CD14-positive monocyte (primary cell): ENCODE results near the gene TMEM214. TPM values are rescaled to one million over a fixed set of nuclear protein-coding genes. Genes with fewer than 3 reads are reported as not detected.
A peak's percentile ranks its signal among the peaks of the same experiment; 100 is the strongest.

Source experiments
- DNase-seq, 3 donors: peaks; one replicate each; pipeline ENCODE4 v3.0.0-alpha.2; 2011 to 2022
- H2AFZ ChIP-seq: 2 replicates; pipeline ENCODE4 v1.6.0; 2012; ENCODE audit warnings: mild to moderate bottlenecking, low read depth, low read length, inconsistent platforms; ENCODE audit not compliant: insufficient read depth, poor library complexity, severe bottlenecking
- H3K27ac ChIP-seq, 2 donors: 1 replicate in 1 of 2; 2 replicates in 1 of 2; pipeline ENCODE4 v1.5.1; 2012 to 2013; ENCODE audit warnings: low read length in 2 of 2, control low read depth in 1 of 2, inconsistent platforms in 1 of 2, low read depth in 1 of 2, mild to moderate bottlenecking in 1 of 2
- H3K27me3 ChIP-seq, 2 donors: one replicate each; pipeline versions ENCODE4 v1.6.0 to v1.6.1; 2011 to 2013; ENCODE audit warnings: low read length in 2 of 2; ENCODE audit not compliant: control insufficient read depth in 2 of 2, insufficient read depth in 2 of 2
- H3K36me3 ChIP-seq, 2 donors: replicated peaks in 1 of 2; 1 replicate in 1 of 2; 2 replicates in 1 of 2; pipeline versions ENCODE4 v1.5.1 to v1.6.1; 2012 to 2013; ENCODE audit warnings: low read length in 2 of 2, control low read depth in 1 of 2, inconsistent platforms in 1 of 2, mild to moderate bottlenecking in 1 of 2; ENCODE audit not compliant: insufficient read depth in 2 of 2, control insufficient read depth in 1 of 2
- H3K4me1 ChIP-seq, 2 donors: 1 replicate in 1 of 2; 2 replicates in 1 of 2; pipeline versions ENCODE4 v1.5.1 to v1.6.1; 2012 to 2013; ENCODE audit warnings: low read length in 2 of 2, control low read depth in 1 of 2, inconsistent platforms in 1 of 2, mild to moderate bottlenecking in 1 of 2, moderate library complexity in 1 of 2; ENCODE audit not compliant: insufficient read depth in 2 of 2, control insufficient read depth in 1 of 2
- H3K4me2 ChIP-seq: replicated peaks from 2 replicates; pipeline ENCODE3; 2012; ENCODE audit warnings: low read length, moderate library complexity, mild to moderate bottlenecking; ENCODE audit not compliant: poor library complexity, severe bottlenecking; ENCODE audit errors: extremely low read depth
- H3K4me3 ChIP-seq, 3 experiments: fragments of 200-600 bp in 1 of 3; sonication (generic) in 1 of 3; replicated peaks in 1 of 3; 1 replicate in 2 of 3; 2 replicates in 1 of 3; pipeline ENCODE4 v1.5.1; 2011 to 2013; ENCODE audit warnings: low read length in 3 of 3, mild to moderate bottlenecking in 3 of 3, control low read depth in 2 of 3, low read depth in 2 of 3, inconsistent platforms in 1 of 3, moderate library complexity in 1 of 3
- H3K79me2 ChIP-seq: 2 replicates; pipeline ENCODE4 v1.6.0; 2012; ENCODE audit warnings: mild to moderate bottlenecking, control low read depth, inconsistent platforms, low read length, moderate library complexity; ENCODE audit not compliant: insufficient read depth
- H3K9ac ChIP-seq: 2 replicates; pipeline ENCODE4 v1.6.0; 2017; ENCODE audit warnings: low read length, mild to moderate bottlenecking; ENCODE audit not compliant: insufficient read depth, poor library complexity, severe bottlenecking
- H3K9me3 ChIP-seq, 2 donors: replicated peaks in 1 of 2; 1 replicate in 1 of 2; 2 replicates in 1 of 2; pipeline versions ENCODE4 v1.5.1 to v1.6.1; 2012 to 2013; ENCODE audit warnings: low read length in 2 of 2, control low read depth in 1 of 2; ENCODE audit not compliant: control insufficient read depth in 1 of 2, insufficient read depth in 1 of 2
- H4K20me1 ChIP-seq: 2 replicates; pipeline ENCODE4 v1.6.0; 2012; ENCODE audit warnings: mild to moderate bottlenecking, low read length, control low read depth, moderate library complexity; ENCODE audit not compliant: insufficient read depth
- H3K27ac Mint-ChIP-seq, 7 donors: one replicate each; pipeline ENCODE4 v1.8.0; 2020; ENCODE audit warnings: mild to moderate bottlenecking in 7 of 7, mixed read lengths in 7 of 7, moderate library complexity in 6 of 7, inconsistent platforms in 2 of 7
- H3K27me3 Mint-ChIP-seq, 3 donors: one replicate each; pipeline ENCODE4 v1.8.0; 2021 to 2022; ENCODE audit warnings: low read depth in 3 of 3, mild to moderate bottlenecking in 3 of 3, mixed read lengths in 3 of 3, moderate library complexity in 3 of 3, inconsistent platforms in 1 of 3
- H3K36me3 Mint-ChIP-seq, 2 donors: one replicate each; pipeline ENCODE4 v1.8.0; 2020; ENCODE audit warnings: mixed read lengths in 2 of 2, inconsistent platforms in 1 of 2, mild to moderate bottlenecking in 1 of 2
- H3K4me1 Mint-ChIP-seq: one replicate; pipeline ENCODE4 v1.8.0; 2020; ENCODE audit warnings: mild to moderate bottlenecking, mixed read lengths
- H3K4me3 Mint-ChIP-seq, 2 donors: one replicate each; pipeline ENCODE4 v1.8.0; 2020; ENCODE audit warnings: mild to moderate bottlenecking in 2 of 2, mixed read lengths in 2 of 2, moderate library complexity in 1 of 2
- H3K9me3 Mint-ChIP-seq, 7 donors: one replicate each; pipeline ENCODE4 v1.8.0; 2020 to 2022; ENCODE audit warnings: mixed read lengths in 7 of 7, mild to moderate bottlenecking in 6 of 7, moderate library complexity in 6 of 7, inconsistent platforms in 2 of 7
- WGBS: methylation state at CpG from one replicate; pipeline ENCODE4 v1.1.5; 2013; ENCODE audit warnings: missing lambda C conversion rate; ENCODE audit not compliant: insufficient coverage; 5-methylcytosine and 5-hydroxymethylcytosine counted together
- intact Hi-C, 2 donors: fragments of 100-400 bp; cut with micrococcal nuclease; formaldehyde crosslinking; loops; one replicate each; pipeline versions ENCODE4 v1.15.0 to v1.15.1; 2023
- polyA plus RNA-seq, 3 donors: library from polyadenylated mRNA; depleted of rRNA in 1 of 3; unstranded in 2 of 3; stranded (reverse) in 1 of 3; fragments of 300-500 nt in 2 of 3; fragments of >200 nt in 1 of 3; fragmentation: Illumina TruSeq in 2 of 3; gene quantifications; 1 replicate in 2 of 3; 2 replicates in 1 of 3; pipeline ENCODE4 v1.2.3, GENCODE V29; 2012 to 2021
- TF ChIP-seq, protein P1 (sequence below): fragments of 200-600 bp; IDR thresholded peaks from one replicate; pipeline ENCODE4 v1.8.0; 2022; ENCODE audit warnings: antibody characterized with exemption, mild to moderate bottlenecking

TMEM214 gene
- polyA plus RNA-seq, 3 donors, result 18.3 to 61.7 (median 26.9) TPM

DNA sequence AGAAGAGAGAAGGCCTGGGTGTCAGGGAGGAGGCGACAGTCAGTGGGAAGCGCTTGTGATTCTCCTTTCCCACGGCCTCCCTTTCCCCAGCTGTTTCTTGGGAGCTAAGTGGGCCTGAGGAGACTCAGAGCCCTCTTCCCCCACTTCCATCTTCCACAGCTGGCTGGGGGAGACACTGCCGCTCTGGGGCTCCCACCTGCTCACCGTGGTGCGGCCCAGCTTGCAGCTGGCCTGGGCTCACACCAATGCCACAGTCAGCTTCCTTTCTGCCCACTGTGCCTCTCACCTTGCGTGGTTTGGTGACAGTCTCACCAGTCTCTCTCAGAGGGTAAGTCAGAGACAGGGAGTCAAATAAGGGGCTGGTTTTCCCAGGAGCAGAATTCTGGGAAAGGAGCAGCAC is 7.1 kb downstream of the TMEM214 start:
- no peaks in the 10 kb centered on the region for H3K9me3 Mint-ChIP-seq
- Histone ChIP-seq H3K9me3 (no peaks in the 10 kb centered on the region), H3K4me2 (no peak overlapping the region), H2AFZ (no peak overlapping the region), H3K36me3 (peaks cover 74 to 84% of the 10 kb centered on the region in 2 donors), H4K20me1 (peaks cover 8% of the 10 kb centered on the region), H3K27me3 (no peaks in the 10 kb centered on the region), H3K4me1 (no peaks in the 10 kb centered on the region), H3K4me3 (no peak overlapping the region), H3K79me2 (peaks cover 10% of the 10 kb centered on the region), H3K27ac (no peak overlapping the region), H3K9ac (no peak overlapping the region)
- H3K4me3 Mint-ChIP-seq, result no peak overlapping the region
- peaks cover 76 to 82% of the 10 kb centered on the region in 2 donors for H3K36me3 Mint-ChIP-seq
- WGBS, result 92% methylated on average over 2 of the region's 7 CpGs
- no peak for DNase-seq
- no peaks in the 10 kb centered on the region for H3K27me3 Mint-ChIP-seq
- TF ChIP-seq, protein P1, sequence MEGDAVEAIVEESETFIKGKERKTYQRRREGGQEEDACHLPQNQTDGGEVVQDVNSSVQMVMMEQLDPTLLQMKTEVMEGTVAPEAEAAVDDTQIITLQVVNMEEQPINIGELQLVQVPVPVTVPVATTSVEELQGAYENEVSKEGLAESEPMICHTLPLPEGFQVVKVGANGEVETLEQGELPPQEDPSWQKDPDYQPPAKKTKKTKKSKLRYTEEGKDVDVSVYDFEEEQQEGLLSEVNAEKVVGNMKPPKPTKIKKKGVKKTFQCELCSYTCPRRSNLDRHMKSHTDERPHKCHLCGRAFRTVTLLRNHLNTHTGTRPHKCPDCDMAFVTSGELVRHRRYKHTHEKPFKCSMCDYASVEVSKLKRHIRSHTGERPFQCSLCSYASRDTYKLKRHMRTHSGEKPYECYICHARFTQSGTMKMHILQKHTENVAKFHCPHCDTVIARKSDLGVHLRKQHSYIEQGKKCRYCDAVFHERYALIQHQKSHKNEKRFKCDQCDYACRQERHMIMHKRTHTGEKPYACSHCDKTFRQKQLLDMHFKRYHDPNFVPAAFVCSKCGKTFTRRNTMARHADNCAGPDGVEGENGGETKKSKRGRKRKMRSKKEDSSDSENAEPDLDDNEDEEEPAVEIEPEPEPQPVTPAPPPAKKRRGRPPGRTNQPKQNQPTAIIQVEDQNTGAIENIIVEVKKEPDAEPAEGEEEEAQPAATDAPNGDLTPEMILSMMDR, result no peak
- peaks cover 2% of the 10 kb centered on the region for H3K4me1 Mint-ChIP-seq
- intact Hi-C loops, result no loop called here
- H3K27ac Mint-ChIP-seq, result peak overlapping the region in 1 of 7 donors; percentile 15

GRCh38 chr2:27040282-27040681 is 7.5 kb downstream of the TMEM214 start:
- Histone ChIP-seq H3K27me3 (no peaks in the 10 kb centered on the region), H3K9me3 (no peaks in the 10 kb centered on the region), H3K4me3 (no peak overlapping the region), H3K79me2 (peaks cover 6% of the 10 kb centered on the region), H2AFZ (no peak overlapping the region), H3K4me1 (no peaks in the 10 kb centered on the region), H3K9ac (no peak overlapping the region), H3K27ac (no peak overlapping the region), H3K36me3 (peaks cover 70 to 80% of the 10 kb centered on the region in 2 donors), H4K20me1 (peaks cover 8% of the 10 kb centered on the region), H3K4me2 (no peak overlapping the region)
- 100% methylated on average over 5 of the region's 8 CpGs for WGBS
- H3K9me3 Mint-ChIP-seq, result no peaks in the 10 kb centered on the region
- intact Hi-C loops, result no loop called here
- peak overlapping the region in 1 of 7 donors; percentile 15 for H3K27ac Mint-ChIP-seq
- H3K36me3 Mint-ChIP-seq, result peaks cover 72 to 78% of the 10 kb centered on the region in 2 donors
- no peaks in the 10 kb centered on the region for H3K4me1 Mint-ChIP-seq
- no peaks in the 10 kb centered on the region for H3K27me3 Mint-ChIP-seq
- TF ChIP-seq, protein P1, result no peak
- no peak overlapping the region for H3K4me3 Mint-ChIP-seq
- DNase-seq, result no peak
